OCI-LY7 (cell line): ENCODE data around the gene TAP1. TPM values are rescaled to one million over a fixed set of nuclear protein-coding genes. Genes with fewer than 3 reads are reported as not detected.

Experiments used
- BruUV-seq: library from RNA; stranded (reverse); fragments of 400-500 nt; replicated peaks from 2 replicates; lab custom pipeline; 2021; lab: Mats Ljungman, UMichigan
- CTCF ChIA-PET: fragments of 300-600 bp; sonication (Branson Sonifier 250); formaldehyde crosslinking; loops from one replicate; lab custom pipeline; 2022; ENCODE audit warnings: antibody characterized with exemption; ENCODE audit not compliant: unreplicated experiment; lab: Charles Lee
- POLR2A ChIA-PET: fragments of 300-600 bp; sonication (Branson Sonifier 250); formaldehyde crosslinking; loops from one replicate; lab custom pipeline; 2022; ENCODE audit warnings: antibody characterized with exemption; lab: Charles Lee
- DNase-seq: peaks from one replicate; pipeline ENCODE4 v3.0.0-alpha.2; 2015; ENCODE audit warnings: low spot score
- H2AFZ ChIP-seq: fragments of 200-600 bp; sonication (generic), shearing (Covaris generic); 2 replicates; pipeline ENCODE4 v1.6.1; 2014; ENCODE audit warnings: mild to moderate bottlenecking, antibody characterized with exemption, low read length, moderate library complexity
- H3K27ac ChIP-seq: fragments of 200-600 bp; sonication (generic); 2 replicates; pipeline ENCODE4 v1.5.1; 2014; ENCODE audit warnings: mixed run types, low read depth, mild to moderate bottlenecking, moderate library complexity, low read length, inconsistent platforms; ENCODE audit not compliant: poor library complexity, severe bottlenecking
- H3K36me3 ChIP-seq: fragments of 200-600 bp; sonication (generic); 2 replicates; pipeline ENCODE4 v1.6.1; 2014; ENCODE audit warnings: mild to moderate bottlenecking, antibody characterized with exemption, low read length, moderate library complexity, mixed read lengths; ENCODE audit not compliant: insufficient read depth
- H3K4me1 ChIP-seq: fragments of 200-600 bp; sonication (generic); 2 replicates; pipeline ENCODE4 v1.5.1; 2014; ENCODE audit warnings: mild to moderate bottlenecking, low read length; ENCODE audit not compliant: insufficient read depth, poor library complexity, severe bottlenecking
- H3K4me2 ChIP-seq: fragments of 200-600 bp; sonication (generic); 2 replicates; pipeline ENCODE4 v1.6.1; 2014; ENCODE audit warnings: mild to moderate bottlenecking, low read length
- H3K4me3 ChIP-seq: fragments of 200-600 bp; sonication (generic); 2 replicates; pipeline ENCODE4 v1.5.1; 2014; ENCODE audit warnings: mild to moderate bottlenecking, low read depth, low read length; ENCODE audit not compliant: poor library complexity, severe bottlenecking
- H3K79me2 ChIP-seq: fragments of 200-600 bp; sonication (generic); 2 replicates; pipeline ENCODE4 v1.6.1; 2016; ENCODE audit warnings: low read depth, mild to moderate bottlenecking, low read length, moderate library complexity, mixed read lengths; ENCODE audit not compliant: insufficient read depth
- H3K9me2 ChIP-seq: fragments of 200-600 bp; sonication (generic); 2 replicates; pipeline ENCODE4 v1.6.1; 2016; ENCODE audit warnings: mild to moderate bottlenecking, low read length, mixed read lengths; ENCODE audit not compliant: insufficient read depth
- H3K9me3 ChIP-seq: fragments of 200-600 bp; sonication (generic); 2 replicates; pipeline ENCODE4 v1.6.1; 2014; ENCODE audit warnings: mild to moderate bottlenecking, mixed run types, low read length, mixed read lengths
- H4K20me1 ChIP-seq: fragments of 200-600 bp; sonication (generic); 2 replicates; pipeline ENCODE4 v1.6.1; 2014; ENCODE audit warnings: mild to moderate bottlenecking, antibody characterized with exemption, low read length, moderate library complexity, mixed read lengths; ENCODE audit not compliant: insufficient read depth
- CTCF ChIP-seq: fragments of 200-600 bp; sonication (generic); conservative IDR thresholded peaks from 2 replicates; pipeline ENCODE4 v1.5.1; 2014; ENCODE audit warnings: mild to moderate bottlenecking, antibody characterized with exemption, low read length, moderate library complexity, mixed read lengths
- EZH2phosphoT487 ChIP-seq: fragments of 200-600 bp; sonication (generic); IDR thresholded peaks from 2 replicates; pipeline ENCODE4 v1.6.1; 2018; ENCODE audit warnings: low read depth, borderline replicate concordance, mild to moderate bottlenecking, mixed run types, antibody characterized with exemption, low read length, moderate library complexity, mixed read lengths
- intact Hi-C: fragments of 100-400 bp; cut with micrococcal nuclease; formaldehyde crosslinking; loops from one replicate; pipeline ENCODE4 v1.10.0; 2022; ENCODE audit not compliant: unreplicated experiment
- total RNA-seq, 2 experiments: library from RNA; depleted of rRNA in 1 of 2; stranded (reverse); fragments of >200 nt in 1 of 2; shearing (Covaris generic) in 1 of 2; gene quantifications; 2 replicates each; pipeline ENCODE4 v1.2.3, GENCODE V29; 2014 to 2022

TAP1 gene
- total RNA-seq, 2 experiments from 2014 or later, result 66.3 to 85.9 TPM

GRCh38 chr6:32845384-32845884, 8.1 kb downstream of the TAP1 start:
- Histone ChIP-seq H3K9me3 (no peaks in the 10 kb centered on the region), H3K9me2 (no peaks in the 10 kb centered on the region), H3K4me1 (peaks cover 53% of the 10 kb centered on the region), H3K27ac (peak overlapping the region; percentile 88), H4K20me1 (no peaks in the 10 kb centered on the region), H3K4me3 (peak overlapping the region; percentile 77), H2AFZ (no peak overlapping the region), H3K4me2 (peak overlapping the region; percentile 90), H3K79me2 (peaks cover 42% of the 10 kb centered on the region), H3K36me3 (peaks cover 78% of the 10 kb centered on the region)
- peak; percentile 60 for DNase-seq
- BruUV-seq, result no TSS peak
- no peak for TF ChIP-seq CTCF
- no peak for TF ChIP-seq EZH2phosphoT487
- intact Hi-C loops, result loop anchor here (2.0 kb wide), 2 partner anchors 29 to 99 kb away; partner anchors contain the start of gene HLA-DOB
- POLR2A ChIA-PET, result interaction anchor here (0.6 to 3.7 kb wide), 13 partner anchors 11 to 315 kb away, joined by 3 to 88 read pairs (median 4); partner anchors contain the start of genes HLA-DPA1, HLA-DRB5, PSMB9 and TAP1
- CTCF ChIA-PET, result interaction anchor here (1.0 to 1.9 kb wide), 3 partner anchors 8 to 22 kb away, joined by 4 to 6 read pairs (median 6); partner anchors contain the start of genes PSMB9 and TAP1

DNA sequence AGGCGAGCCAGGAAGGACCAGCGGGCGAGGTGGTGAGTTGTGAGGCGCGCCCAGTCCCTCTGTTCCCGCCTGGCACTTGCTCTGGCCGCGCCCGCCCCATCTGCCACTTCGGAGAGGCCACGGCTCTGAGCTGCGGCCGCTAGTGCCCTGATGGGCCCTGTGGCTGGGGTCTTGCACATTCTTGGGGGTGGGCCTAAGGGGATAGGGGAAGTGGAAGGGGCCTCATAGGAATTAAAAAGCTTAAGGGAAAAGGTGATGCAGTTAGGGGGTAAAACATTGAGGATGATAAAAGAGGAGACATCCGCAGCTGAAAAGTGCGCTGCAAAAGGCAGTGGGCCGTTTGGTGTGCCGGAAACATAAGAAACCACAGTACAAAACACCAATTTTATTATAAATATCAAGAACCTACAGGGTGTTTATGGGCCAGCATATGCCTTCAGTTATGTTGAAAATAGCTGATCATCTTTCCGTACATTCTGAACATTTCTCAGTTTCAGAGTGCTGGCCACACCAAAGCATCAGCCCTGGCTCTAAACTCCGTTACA, 8.6 kb downstream of the TAP1 start:
- TF ChIP-seq CTCF (no peak), EZH2phosphoT487 (no peak)
- peak overlapping the region; percentile 77 for H3K4me3 ChIP-seq
- intact Hi-C loops, result loop anchor here (1.0 to 5.0 kb wide), 5 partner anchors 9 to 127 kb away; partner anchors contain the start of genes HLA-DOB and PSMB9
- H4K20me1 ChIP-seq, result no peaks in the 10 kb centered on the region
- H3K4me2 ChIP-seq, result peak overlapping the region; percentile 90
- no peaks in the 10 kb centered on the region for H3K9me3 ChIP-seq
- DNase-seq, result no peak
- H3K27ac ChIP-seq, result peak overlapping the region; percentile 88
- ChIA-PET CTCF (interaction anchor here (0.6 to 1.9 kb wide), 4 partner anchors 9 to 103 kb away, joined by 4 to 6 read pairs (median 6); partner anchors contain the start of genes PSMB9 and TAP1), POLR2A (interaction anchor here (0.6 to 3.7 kb wide), 13 partner anchors 12 to 315 kb away, joined by 3 to 88 read pairs (median 4); partner anchors contain the start of genes HLA-DPA1, HLA-DRB5, PSMB9 and TAP1)
- peaks cover 78% of the 10 kb centered on the region for H3K36me3 ChIP-seq
- no peaks in the 10 kb centered on the region for H3K9me2 ChIP-seq
- TSS peak; percentile 88 for BruUV-seq
- peaks cover 42% of the 10 kb centered on the region for H3K79me2 ChIP-seq
- no peak overlapping the region for H2AFZ ChIP-seq
- H3K4me1 ChIP-seq, result peaks cover 55% of the 10 kb centered on the region
